A549 (cell line): Measurements from ENCODE around the gene GALC. TPM values are rescaled to one million over a fixed set of nuclear protein-coding genes. Genes with fewer than 3 reads are reported as not detected.

Experiments used
- ATAC-seq, 2 experiments: fragments of 200-7000 bp in 1 of 2; fragments of >200 bp in 1 of 2; cut with Nextera tagmentation in 1 of 2; cut with Tn5 transposase in 1 of 2; 3 replicates each; pipeline versions ENCODE4 v1.8.0 to v1.9.1; 2018 to 2020; ENCODE audit warnings: mild to moderate bottlenecking in 1 of 2, moderate library complexity in 1 of 2
- CTCF ChIA-PET: fragments of 300-600 bp; sonication (Branson Sonifier 250); formaldehyde crosslinking; extraction: SDS; loops from one replicate; lab custom pipeline; 2021; ENCODE audit warnings: antibody characterized with exemption, inconsistent platforms; lab: Yijun Ruan, JAX
- POLR2A ChIA-PET: fragments of 350-600 bp; formaldehyde crosslinking; extraction: SDS; loops from one replicate; lab custom pipeline; 2021; ENCODE audit warnings: antibody characterized with exemption, inconsistent platforms; lab: Yijun Ruan, JAX
- DNase-seq, 2 experiments: peaks; one replicate each; pipeline versions ENCODE4 v3.0.0 to v3.0.0-alpha.2; 2011 to 2016; ENCODE audit warnings: low read depth in 1 of 2, low spot score in 1 of 2
- FAIRE-seq: peaks from 2 replicates; lab custom pipeline; 2011; peaks lifted over from hg19 to GRCh38; lab: Jason Lieb, UNC
- H3K27ac ChIP-seq, 2 experiments: fragments of >200 bp; sonication (Bioruptor Twin); formaldehyde crosslinking; 3 replicates each; pipeline ENCODE4 v1.5.1; 2016 to 2017
- H3K4me1 ChIP-seq: fragments of >200 bp; sonication (Bioruptor Twin); formaldehyde crosslinking; 3 replicates; pipeline ENCODE4 v1.6.1; 2016
- H3K4me2 ChIP-seq: fragments of >200 bp; sonication (Bioruptor Twin); formaldehyde crosslinking; 3 replicates; pipeline ENCODE4 v1.6.1; 2016
- H3K4me3 ChIP-seq: fragments of >200 bp; sonication (Bioruptor Twin); formaldehyde crosslinking; 3 replicates; pipeline ENCODE4 v1.5.1; 2016
- H3K9me3 ChIP-seq: fragments of >200 bp; sonication (Bioruptor Twin); formaldehyde crosslinking; 3 replicates; pipeline ENCODE4 v1.6.1; 2016
- CBX2 ChIP-seq: fragments of 200-600 bp; sonication (generic); IDR thresholded peaks from 2 replicates; pipeline ENCODE4 v1.6.1; 2016; ENCODE audit warnings: low read depth, mild to moderate bottlenecking, borderline replicate concordance
- CEBPB ChIP-seq, 2 experiments: fragments of >200 bp in 1 of 2; sonication (Bioruptor Twin) in 1 of 2; formaldehyde crosslinking in 1 of 2; IDR thresholded peaks; 2 replicates each; pipeline ENCODE4 v1.6.1; 2012 to 2016
- ESRRA ChIP-seq: fragments of 150-350 bp; IDR thresholded peaks from 2 replicates; pipeline ENCODE4 v1.6.1; 2014; ENCODE audit warnings: mild to moderate bottlenecking, low read length, borderline replicate concordance
- HEYL ChIP-seq: fragments of 250-450 bp; sonication (Bioruptor Pico); IDR thresholded peaks from 2 replicates; pipeline ENCODE4 v1.8.0; 2021; ENCODE audit warnings: mild to moderate bottlenecking, moderate library complexity
- HOXA7 ChIP-seq: fragments of 250-450 bp; sonication (Bioruptor Pico); IDR thresholded peaks from 2 replicates; pipeline ENCODE4 v1.5.0; 2020; ENCODE audit warnings: mild to moderate bottlenecking, moderate library complexity
- HOXB13 ChIP-seq: fragments of 250-450 bp; sonication (Bioruptor Pico); IDR thresholded peaks from 2 replicates; pipeline ENCODE4 v1.5.0; 2020; ENCODE audit warnings: low read depth, mild to moderate bottlenecking, moderate library complexity
- HOXB5 ChIP-seq: fragments of 250-450 bp; sonication (Bioruptor Pico); IDR thresholded peaks from 2 replicates; pipeline ENCODE4 v1.5.0; 2020; ENCODE audit warnings: mild to moderate bottlenecking, moderate library complexity
- JUN ChIP-seq, 2 experiments: fragments of >200 bp; sonication (Bioruptor Twin); formaldehyde crosslinking; IDR thresholded peaks; 2 replicates in 1 of 2; 3 replicates in 1 of 2; pipeline ENCODE4 v1.6.1; 2016 to 2017
- KDM1A ChIP-seq: fragments of 200-600 bp; sonication (generic); IDR thresholded peaks from 2 replicates; pipeline ENCODE4 v1.6.1; 2016; ENCODE audit warnings: low read depth, mild to moderate bottlenecking
- MAFK ChIP-seq: fragments of 450-650 bp; IDR thresholded peaks from 2 replicates; pipeline ENCODE4 v1.6.1; 2014; ENCODE audit not compliant: partially characterized antibody
- MYC ChIP-seq: IDR thresholded peaks from 2 replicates; pipeline ENCODE4 v1.6.1; 2012; ENCODE audit warnings: mild to moderate bottlenecking, inconsistent platforms, low read length, improper control_type of control experiment, borderline replicate concordance
- NFE2L2 ChIP-seq: fragments of 150-350 bp; conservative IDR thresholded peaks from 2 replicates; pipeline ENCODE4 v1.6.1; 2014; ENCODE audit warnings: low read length
- NR3C1 ChIP-seq: fragments of >200 bp; sonication (Bioruptor Twin); formaldehyde crosslinking; IDR thresholded peaks from 3 replicates; pipeline ENCODE4 v1.6.1; 2017
- RAD21 ChIP-seq, 2 experiments: fragments of >200 bp in 1 of 2; sonication (Bioruptor Twin) in 1 of 2; formaldehyde crosslinking in 1 of 2; IDR thresholded peaks in 1 of 2; conservative IDR thresholded peaks in 1 of 2; 2 replicates in 1 of 2; 3 replicates in 1 of 2; pipeline ENCODE4 v1.6.1; 2012 to 2018; ENCODE audit warnings: inconsistent platforms in 1 of 2
- TFCP2L1 ChIP-seq: fragments of 250-450 bp; sonication (Bioruptor Pico); IDR thresholded peaks from 2 replicates; pipeline ENCODE4 v1.5.0; 2021; ENCODE audit warnings: mild to moderate bottlenecking
- WGBS: methylation state at CpG from one replicate; pipeline ENCODE4 v1.1.6; 2017; ENCODE audit errors: missing lambda C conversion rate; 5-methylcytosine and 5-hydroxymethylcytosine counted together
- polyA plus RNA-seq, 4 experiments: library from polyadenylated mRNA; depleted of rRNA in 3 of 4; stranded (reverse); fragments of >200 nt; fragmentation: RNase III in 1 of 4; extraction: RNeasy Plus Mini Kit Qiagen cat#74134 plus additional on column Dnase treatment in 1 of 4; gene quantifications; 2 replicates in 3 of 4; 3 replicates in 1 of 4; pipeline ENCODE4 v1.2.3, GENCODE V29; 2011 to 2017
- TF ChIP-seq, protein P1 (sequence below): IDR thresholded peaks from 2 replicates; pipeline ENCODE4 v1.6.1; 2012
- TF ChIP-seq, protein P2 (sequence below): fragments of >200 bp; sonication (Bioruptor Twin); formaldehyde crosslinking; IDR thresholded peaks from 3 replicates; pipeline ENCODE4 v1.5.1; 2016
- TF ChIP-seq, protein P3 (sequence below): fragments of 150-350 bp; IDR thresholded peaks from 2 replicates; pipeline ENCODE4 v1.6.1; 2014; ENCODE audit warnings: low read depth, mild to moderate bottlenecking, low read length
- TF ChIP-seq, protein P4 (sequence below): fragments of 200-600 bp; sonication (generic); IDR thresholded peaks from 2 replicates; pipeline ENCODE4 v1.6.1; 2016; ENCODE audit warnings: antibody characterized with exemption, mild to moderate bottlenecking, moderate library complexity

The GALC gene
- polyA plus RNA-seq, 2 of the 4 experiments (the other 2 are of a cell fraction): 15.5 to 38.3 TPM

DNA sequence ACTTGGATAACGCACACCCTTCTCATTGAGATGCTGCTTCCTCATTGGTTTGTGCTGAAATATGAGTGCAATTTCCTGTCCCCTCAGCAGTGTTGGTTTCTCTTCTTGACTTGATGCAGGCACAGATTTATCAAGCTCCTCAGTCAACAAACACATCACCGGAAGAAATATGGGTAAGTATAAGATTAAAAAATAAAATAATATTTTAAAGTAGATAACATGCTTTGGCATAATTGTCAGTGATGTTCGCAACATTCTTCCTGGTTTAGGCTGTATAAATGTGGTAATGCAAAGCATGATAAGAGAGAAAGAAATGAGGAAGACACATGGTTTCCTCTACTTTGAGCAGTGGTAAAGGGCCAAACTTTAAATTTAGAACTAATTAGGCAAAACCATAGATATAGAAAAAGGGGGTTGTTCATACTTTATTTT is 12.1 kb upstream of the GALC start, which contains the start of gene GPR65 (continued):
- TF ChIP-seq ESRRA (no peak), MAFK (no peak)
- TF ChIP-seq, all 56 proteins: peak for 0

DNA sequence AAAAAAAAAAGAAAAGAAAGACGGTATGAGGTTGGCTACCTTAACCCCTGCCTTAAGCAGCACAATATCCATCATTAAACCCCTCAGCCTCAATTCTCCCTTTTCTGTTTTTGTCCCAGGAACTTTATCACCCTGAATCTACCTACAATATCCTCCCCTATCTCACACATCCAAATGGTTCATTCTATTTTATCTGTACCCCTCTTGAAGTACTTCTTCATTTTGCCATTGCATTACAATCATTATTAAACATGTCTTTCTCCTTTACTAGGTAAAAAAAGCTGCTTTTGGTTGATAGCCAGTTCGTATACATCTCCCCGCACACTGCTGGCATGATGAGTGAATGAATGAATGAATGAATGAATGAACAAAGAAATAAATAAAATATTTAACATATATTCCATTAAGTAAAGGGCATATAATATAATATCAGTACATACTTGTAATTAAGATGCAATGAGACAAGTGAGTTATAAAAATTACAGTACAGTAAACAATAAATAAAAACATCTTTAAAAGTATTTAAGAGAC is 11.6 kb upstream of the GALC start:
- Histone ChIP-seq H3K4me2 (no peak overlapping the region), H3K4me3 (no peak overlapping the region), H3K27ac (no peak overlapping the region), H3K4me1 (no peaks in the 10 kb centered on the region), H3K9me3 (no peaks in the 10 kb centered on the region)
- no peak for ATAC-seq
- CTCF ChIA-PET: no interaction called here
- FAIRE-seq: no peak
- no peak for DNase-seq
- 69% methylated on average over 3 of the region's 3 CpGs for WGBS
- no peak for TF ChIP-seq CEBPB (IDR thresholded peaks at IDR 0.05)
- POLR2A ChIA-PET: no interaction called here

DNA sequence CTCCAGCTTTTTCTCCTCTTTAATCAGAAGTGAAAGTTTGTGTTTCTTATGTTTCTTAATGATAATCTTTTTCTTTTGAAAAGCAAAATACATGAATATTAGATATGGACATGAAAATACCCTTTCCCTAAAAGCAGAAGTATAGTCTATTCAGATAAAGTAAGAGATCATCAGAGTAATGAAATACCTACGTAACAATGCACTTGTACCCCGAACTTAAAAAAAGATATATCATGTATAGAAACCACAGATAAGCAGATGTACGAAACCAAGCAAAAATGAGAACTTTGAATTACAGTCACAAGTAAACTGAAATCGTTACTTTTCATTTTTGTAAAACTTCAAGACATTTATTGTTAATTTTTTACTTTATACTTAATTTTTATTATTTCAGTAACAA is 10.4 kb upstream of the GALC start:
- Histone ChIP-seq H3K4me3 (no peak overlapping the region), H3K27ac (no peak overlapping the region), H3K4me1 (no peaks in the 10 kb centered on the region), H3K4me2 (no peak overlapping the region), H3K9me3 (no peaks in the 10 kb centered on the region)
- FAIRE-seq (peak; percentile 70), DNase-seq (no peak), ATAC-seq (no peak)
- WGBS: 61% methylated on average over 4 of the region's 4 CpGs
- POLR2A ChIA-PET: no interaction called here
- CTCF ChIA-PET: no interaction called here
- no peak for TF ChIP-seq RAD21 (conservative IDR thresholded peaks at IDR 0.05 in 1 of 2, IDR thresholded peaks at IDR 0.05 in 1 of 2)
- no peak for TF ChIP-seq MYC
- TF ChIP-seq MAFK: no peak
- TF ChIP-seq NFE2L2: no peak
- TF ChIP-seq, protein P1, sequence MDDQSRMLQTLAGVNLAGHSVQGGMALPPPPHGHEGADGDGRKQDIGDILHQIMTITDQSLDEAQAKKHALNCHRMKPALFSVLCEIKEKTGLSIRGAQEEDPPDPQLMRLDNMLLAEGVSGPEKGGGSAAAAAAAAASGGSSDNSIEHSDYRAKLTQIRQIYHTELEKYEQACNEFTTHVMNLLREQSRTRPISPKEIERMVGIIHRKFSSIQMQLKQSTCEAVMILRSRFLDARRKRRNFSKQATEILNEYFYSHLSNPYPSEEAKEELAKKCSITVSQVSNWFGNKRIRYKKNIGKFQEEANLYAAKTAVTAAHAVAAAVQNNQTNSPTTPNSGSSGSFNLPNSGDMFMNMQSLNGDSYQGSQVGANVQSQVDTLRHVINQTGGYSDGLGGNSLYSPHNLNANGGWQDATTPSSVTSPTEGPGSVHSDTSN: no peak
- TF ChIP-seq, protein P2, sequence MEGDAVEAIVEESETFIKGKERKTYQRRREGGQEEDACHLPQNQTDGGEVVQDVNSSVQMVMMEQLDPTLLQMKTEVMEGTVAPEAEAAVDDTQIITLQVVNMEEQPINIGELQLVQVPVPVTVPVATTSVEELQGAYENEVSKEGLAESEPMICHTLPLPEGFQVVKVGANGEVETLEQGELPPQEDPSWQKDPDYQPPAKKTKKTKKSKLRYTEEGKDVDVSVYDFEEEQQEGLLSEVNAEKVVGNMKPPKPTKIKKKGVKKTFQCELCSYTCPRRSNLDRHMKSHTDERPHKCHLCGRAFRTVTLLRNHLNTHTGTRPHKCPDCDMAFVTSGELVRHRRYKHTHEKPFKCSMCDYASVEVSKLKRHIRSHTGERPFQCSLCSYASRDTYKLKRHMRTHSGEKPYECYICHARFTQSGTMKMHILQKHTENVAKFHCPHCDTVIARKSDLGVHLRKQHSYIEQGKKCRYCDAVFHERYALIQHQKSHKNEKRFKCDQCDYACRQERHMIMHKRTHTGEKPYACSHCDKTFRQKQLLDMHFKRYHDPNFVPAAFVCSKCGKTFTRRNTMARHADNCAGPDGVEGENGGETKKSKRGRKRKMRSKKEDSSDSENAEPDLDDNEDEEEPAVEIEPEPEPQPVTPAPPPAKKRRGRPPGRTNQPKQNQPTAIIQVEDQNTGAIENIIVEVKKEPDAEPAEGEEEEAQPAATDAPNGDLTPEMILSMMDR: no peak
- TF ChIP-seq CBX2: no peak
- TF ChIP-seq, protein P3, sequence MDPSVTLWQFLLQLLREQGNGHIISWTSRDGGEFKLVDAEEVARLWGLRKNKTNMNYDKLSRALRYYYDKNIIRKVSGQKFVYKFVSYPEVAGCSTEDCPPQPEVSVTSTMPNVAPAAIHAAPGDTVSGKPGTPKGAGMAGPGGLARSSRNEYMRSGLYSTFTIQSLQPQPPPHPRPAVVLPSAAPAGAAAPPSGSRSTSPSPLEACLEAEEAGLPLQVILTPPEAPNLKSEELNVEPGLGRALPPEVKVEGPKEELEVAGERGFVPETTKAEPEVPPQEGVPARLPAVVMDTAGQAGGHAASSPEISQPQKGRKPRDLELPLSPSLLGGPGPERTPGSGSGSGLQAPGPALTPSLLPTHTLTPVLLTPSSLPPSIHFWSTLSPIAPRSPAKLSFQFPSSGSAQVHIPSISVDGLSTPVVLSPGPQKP: no peak
- no peak for TF ChIP-seq JUN (IDR thresholded peaks at IDR 0.05)
- no peak for TF ChIP-seq NR3C1
- no peak for TF ChIP-seq TFCP2L1
- TF ChIP-seq HOXB5 (CRISPR knock-in tag): no peak
- no peak for TF ChIP-seq HOXA7 (CRISPR knock-in tag)
- TF ChIP-seq, protein P4, sequence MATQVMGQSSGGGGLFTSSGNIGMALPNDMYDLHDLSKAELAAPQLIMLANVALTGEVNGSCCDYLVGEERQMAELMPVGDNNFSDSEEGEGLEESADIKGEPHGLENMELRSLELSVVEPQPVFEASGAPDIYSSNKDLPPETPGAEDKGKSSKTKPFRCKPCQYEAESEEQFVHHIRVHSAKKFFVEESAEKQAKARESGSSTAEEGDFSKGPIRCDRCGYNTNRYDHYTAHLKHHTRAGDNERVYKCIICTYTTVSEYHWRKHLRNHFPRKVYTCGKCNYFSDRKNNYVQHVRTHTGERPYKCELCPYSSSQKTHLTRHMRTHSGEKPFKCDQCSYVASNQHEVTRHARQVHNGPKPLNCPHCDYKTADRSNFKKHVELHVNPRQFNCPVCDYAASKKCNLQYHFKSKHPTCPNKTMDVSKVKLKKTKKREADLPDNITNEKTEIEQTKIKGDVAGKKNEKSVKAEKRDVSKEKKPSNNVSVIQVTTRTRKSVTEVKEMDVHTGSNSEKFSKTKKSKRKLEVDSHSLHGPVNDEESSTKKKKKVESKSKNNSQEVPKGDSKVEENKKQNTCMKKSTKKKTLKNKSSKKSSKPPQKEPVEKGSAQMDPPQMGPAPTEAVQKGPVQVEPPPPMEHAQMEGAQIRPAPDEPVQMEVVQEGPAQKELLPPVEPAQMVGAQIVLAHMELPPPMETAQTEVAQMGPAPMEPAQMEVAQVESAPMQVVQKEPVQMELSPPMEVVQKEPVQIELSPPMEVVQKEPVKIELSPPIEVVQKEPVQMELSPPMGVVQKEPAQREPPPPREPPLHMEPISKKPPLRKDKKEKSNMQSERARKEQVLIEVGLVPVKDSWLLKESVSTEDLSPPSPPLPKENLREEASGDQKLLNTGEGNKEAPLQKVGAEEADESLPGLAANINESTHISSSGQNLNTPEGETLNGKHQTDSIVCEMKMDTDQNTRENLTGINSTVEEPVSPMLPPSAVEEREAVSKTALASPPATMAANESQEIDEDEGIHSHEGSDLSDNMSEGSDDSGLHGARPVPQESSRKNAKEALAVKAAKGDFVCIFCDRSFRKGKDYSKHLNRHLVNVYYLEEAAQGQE: no peak
- TF ChIP-seq HEYL (CRISPR knock-in tag): no peak
- no peak for TF ChIP-seq HOXB13
- no peak for TF ChIP-seq KDM1A
- TF ChIP-seq, all 56 proteins: peak for 0
